ENCODE data around the gene SNCAIP. TPM values are rescaled to one million over a fixed set of nuclear protein-coding genes. Genes with fewer than 3 reads are reported as not detected.

The SNCAIP gene
- total and polyA plus RNA-seq, 7 experiments from 2014 or later, result 0.17 TPM; not detected in 6

- POLR2A ChIA-PET, result no interaction called here
- no peaks in the 10 kb centered on the region for H3K9me3 ChIP-seq (ENCODE audit: control insufficient read depth in 2 of 3, low read length in 3 of 3)
Observed at GRCh38 chr5:122366501-122366900, 54.5 kb downstream of the SNCAIP start.

GRCh38 chr5:122367456-122367855 lies 55.4 kb downstream of the SNCAIP start:
- intact Hi-C loops (cut with micrococcal nuclease), result no loop called here
- peaks cover 0 to 6% (median 0%) of the 10 kb centered on the region in 11 donors for H3K9me3 Mint-ChIP-seq
- Histone ChIP-seq H3K27me3 (ENCODE audit: control insufficient read depth in 2 of 2, insufficient read depth in 2 of 2, low read length in 2 of 2) (no peaks in the 10 kb centered on the region), H3K9me3 (ENCODE audit: control insufficient read depth in 2 of 3, low read length in 3 of 3) (no peaks in the 10 kb centered on the region), H3K36me3 (ENCODE audit: control insufficient read depth in 2 of 3, insufficient read depth in 3 of 3, low read length in 3 of 3) (no peaks in the 10 kb centered on the region), H3K27ac (ENCODE audit: low read depth, low read length) (no peak overlapping the region), H3K4me1 (ENCODE audit: control insufficient read depth in 2 of 2, insufficient read depth in 2 of 2, low read length in 2 of 2) (no peaks in the 10 kb centered on the region), H3K4me3 (ENCODE audit: low read length) (no peak overlapping the region)
- H3K27ac Mint-ChIP-seq, result no peak overlapping the region
- no peaks in the 10 kb centered on the region for H3K4me1 Mint-ChIP-seq
- ATAC-seq, result no peak
- DNase-seq, result no peak
- H3K36me3 Mint-ChIP-seq, result no peaks in the 10 kb centered on the region
- H3K27me3 Mint-ChIP-seq, result peaks cover 0 to 4% (median 0%) of the 10 kb centered on the region in 5 donors
- ChIA-PET POLR2A (no interaction called here), CTCF (no interaction called here)
- H3K4me3 Mint-ChIP-seq, result no peak overlapping the region

More at GRCh38 chr5:122366501-122366900, 54.5 kb downstream of the SNCAIP start:
- peaks cover 0 to 10% (median 0%) of the 10 kb centered on the region in 11 donors for H3K9me3 Mint-ChIP-seq
- no peak overlapping the region for H3K27ac Mint-ChIP-seq
- Histone ChIP-seq H3K4me3 (ENCODE audit: low read length) (no peak overlapping the region), H3K27me3 (ENCODE audit: control insufficient read depth in 2 of 2, insufficient read depth in 2 of 2, low read length in 2 of 2) (no peaks in the 10 kb centered on the region), H3K27ac (ENCODE audit: low read depth, low read length) (no peak overlapping the region), H3K36me3 (ENCODE audit: control insufficient read depth in 2 of 3, insufficient read depth in 3 of 3, low read length in 3 of 3) (no peaks in the 10 kb centered on the region), H3K4me1 (ENCODE audit: control insufficient read depth in 2 of 2, insufficient read depth in 2 of 2, low read length in 2 of 2) (no peaks in the 10 kb centered on the region)
- no peak for DNase-seq
- no peak overlapping the region for H3K4me3 Mint-ChIP-seq
- no peaks in the 10 kb centered on the region for H3K4me1 Mint-ChIP-seq
- CTCF ChIA-PET, result no interaction called here
- intact Hi-C loops (cut with micrococcal nuclease), result no loop called here
- ATAC-seq, result no peak
- H3K36me3 Mint-ChIP-seq, result no peaks in the 10 kb centered on the region
- peaks cover 0 to 5% (median 0%) of the 10 kb centered on the region in 5 donors for H3K27me3 Mint-ChIP-seq

- ChIA-PET POLR2A (no interaction called here), CTCF (no interaction called here)
- Histone ChIP-seq H3K4me3 (ENCODE audit: low read length) (no peak overlapping the region), H3K4me1 (ENCODE audit: control insufficient read depth in 2 of 2, insufficient read depth in 2 of 2, low read length in 2 of 2) (no peaks in the 10 kb centered on the region), H3K36me3 (ENCODE audit: control insufficient read depth in 2 of 3, insufficient read depth in 3 of 3, low read length in 3 of 3) (no peaks in the 10 kb centered on the region), H3K27me3 (ENCODE audit: control insufficient read depth in 2 of 2, insufficient read depth in 2 of 2, low read length in 2 of 2) (no peaks in the 10 kb centered on the region), H3K27ac (ENCODE audit: low read depth, low read length) (no peak overlapping the region), H3K9me3 (ENCODE audit: control insufficient read depth in 2 of 3, low read length in 3 of 3) (no peaks in the 10 kb centered on the region)
- no peaks in the 10 kb centered on the region for H3K4me1 Mint-ChIP-seq
- H3K27ac Mint-ChIP-seq, result no peak overlapping the region
- ATAC-seq (no peak), DNase-seq (no peak)
- peaks cover 0 to 6% (median 0%) of the 10 kb centered on the region in 11 donors for H3K9me3 Mint-ChIP-seq
- peaks cover 0 to 4% (median 0%) of the 10 kb centered on the region in 5 donors for H3K27me3 Mint-ChIP-seq
- H3K36me3 Mint-ChIP-seq, result no peaks in the 10 kb centered on the region
- H3K4me3 Mint-ChIP-seq, result no peak overlapping the region
- intact Hi-C loops (cut with micrococcal nuclease), result no loop called here
Observed at GRCh38 chr5:122368510-122369251, 56.6 kb downstream of the SNCAIP start.

- Mint-ChIP-seq H3K36me3 (no peaks in the 10 kb centered on the region), H3K4me3 (no peak overlapping the region), H3K27me3 (peaks cover 0 to 4% (median 0%) of the 10 kb centered on the region in 5 donors), H3K4me1 (no peaks in the 10 kb centered on the region), H3K9me3 (peaks cover 0 to 6% (median 0%) of the 10 kb centered on the region in 11 donors), H3K27ac (no peak overlapping the region)
- no peak for DNase-seq
- no peak for ATAC-seq
- intact Hi-C loops (cut with micrococcal nuclease), result no loop called here
- Histone ChIP-seq H3K4me1 (ENCODE audit: control insufficient read depth in 2 of 2, insufficient read depth in 2 of 2, low read length in 2 of 2) (no peaks in the 10 kb centered on the region), H3K27ac (ENCODE audit: low read depth, low read length) (no peak overlapping the region), H3K27me3 (ENCODE audit: control insufficient read depth in 2 of 2, insufficient read depth in 2 of 2, low read length in 2 of 2) (no peaks in the 10 kb centered on the region), H3K36me3 (ENCODE audit: control insufficient read depth in 2 of 3, insufficient read depth in 3 of 3, low read length in 3 of 3) (no peaks in the 10 kb centered on the region), H3K4me3 (ENCODE audit: low read length) (no peak overlapping the region), H3K9me3 (ENCODE audit: control insufficient read depth in 2 of 3, low read length in 3 of 3) (no peaks in the 10 kb centered on the region)
- CTCF ChIA-PET, result no interaction called here
- POLR2A ChIA-PET, result no interaction called here
Observed at GRCh38 chr5:122369253-122369815, 57.3 kb downstream of the SNCAIP start.

GRCh38 chr5:122371511-122372151 lies 59.6 kb downstream of the SNCAIP start:
- CTCF ChIA-PET, result no interaction called here
- POLR2A ChIA-PET, result no interaction called here

GRCh38 chr5:122374110-122374509 lies 62.1 kb downstream of the SNCAIP start:
- no peaks in the 10 kb centered on the region for H3K27me3 ChIP-seq (ENCODE audit: control insufficient read depth in 2 of 2, insufficient read depth in 2 of 2, low read length in 2 of 2)

More at GRCh38 chr5:122371511-122372151, 59.6 kb downstream of the SNCAIP start:
- no peak overlapping the region for H3K4me3 Mint-ChIP-seq
- no peak overlapping the region for H3K27ac Mint-ChIP-seq
- no peak overlapping the region for H3K4me3 ChIP-seq (ENCODE audit: low read length)
- no peaks in the 10 kb centered on the region for H3K36me3 ChIP-seq (ENCODE audit: control insufficient read depth in 2 of 3, insufficient read depth in 3 of 3, low read length in 3 of 3)
- no peak for DNase-seq
- intact Hi-C loops (cut with micrococcal nuclease), result no loop called here
- no peaks in the 10 kb centered on the region for H3K27me3 ChIP-seq (ENCODE audit: control insufficient read depth in 2 of 2, insufficient read depth in 2 of 2, low read length in 2 of 2)
- no peaks in the 10 kb centered on the region for H3K4me1 Mint-ChIP-seq
- H3K36me3 Mint-ChIP-seq, result no peaks in the 10 kb centered on the region
- H3K9me3 ChIP-seq (ENCODE audit: control insufficient read depth in 2 of 3, low read length in 3 of 3), result no peaks in the 10 kb centered on the region
- H3K27ac ChIP-seq (ENCODE audit: low read depth, low read length), result no peak overlapping the region
- ATAC-seq, result no peak
- H3K9me3 Mint-ChIP-seq, result peaks cover 0 to 2% (median 0%) of the 10 kb centered on the region in 11 donors
- H3K4me1 ChIP-seq (ENCODE audit: control insufficient read depth in 2 of 2, insufficient read depth in 2 of 2, low read length in 2 of 2), result no peaks in the 10 kb centered on the region
- no peaks in the 10 kb centered on the region for H3K27me3 Mint-ChIP-seq

More at GRCh38 chr5:122374110-122374509, 62.1 kb downstream of the SNCAIP start:
- ATAC-seq (no peak), DNase-seq (no peak)
- Histone ChIP-seq H3K9me3 (ENCODE audit: control insufficient read depth in 2 of 3, low read length in 3 of 3) (no peaks in the 10 kb centered on the region), H3K4me1 (ENCODE audit: control insufficient read depth in 2 of 2, insufficient read depth in 2 of 2, low read length in 2 of 2) (no peaks in the 10 kb centered on the region), H3K27ac (ENCODE audit: low read depth, low read length) (no peak overlapping the region), H3K36me3 (ENCODE audit: control insufficient read depth in 2 of 3, insufficient read depth in 3 of 3, low read length in 3 of 3) (no peaks in the 10 kb centered on the region), H3K4me3 (ENCODE audit: low read length) (no peak overlapping the region)
- H3K27ac Mint-ChIP-seq, result no peak overlapping the region
- no peaks in the 10 kb centered on the region for H3K36me3 Mint-ChIP-seq
- H3K4me1 Mint-ChIP-seq, result no peaks in the 10 kb centered on the region
- ChIA-PET POLR2A (no interaction called here), CTCF (no interaction called here)
- no peaks in the 10 kb centered on the region for H3K27me3 Mint-ChIP-seq
- H3K9me3 Mint-ChIP-seq, result peaks cover 0 to 8% (median 2%) of the 10 kb centered on the region in 11 donors
- no peak overlapping the region for H3K4me3 Mint-ChIP-seq
- intact Hi-C loops (cut with micrococcal nuclease), result no loop called here

Measured in naive thymus-derived CD4-positive, alpha-beta T cell (primary cell).